Glomerular visceral epithelial cell (primary cell): Measurements from ENCODE around the gene DESI1.
"Not testable (repeated sequence)": the region's sequence is repeated elsewhere in the genome, so short reads cannot be mapped to it uniquely, and the experiment has no call there.

Source experiments
- DNase-seq: peaks from one replicate; pipeline ENCODE4 v3.0.0-alpha.2; 2016; ENCODE audit errors: extremely low spot score

Gene DESI1

DNA sequence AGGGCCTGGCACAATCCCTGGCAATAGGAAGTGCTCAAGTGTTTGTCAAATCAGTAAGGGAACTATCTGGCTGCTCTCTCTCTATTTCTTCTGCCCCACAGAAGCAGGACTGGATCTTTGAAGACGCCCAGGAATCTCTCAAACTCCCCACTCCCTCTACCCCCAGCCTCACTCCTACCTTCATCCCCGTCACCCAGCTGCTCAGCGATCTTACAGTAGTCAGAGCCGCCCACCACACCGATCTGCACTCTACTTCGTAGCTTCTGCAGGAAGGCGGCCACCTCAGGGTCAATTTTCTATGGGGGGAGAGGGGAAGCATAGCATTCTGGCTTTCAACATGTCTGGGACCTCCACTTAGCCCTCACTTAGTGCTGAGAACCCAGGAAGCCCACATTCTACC is 34.9 kb downstream of the DESI1 start:
- no peak for DNase-seq

- no peak for DNase-seq
Measured at GRCh38 chr22:41584881-41585280, 36.0 kb downstream of the DESI1 start.

DNA sequence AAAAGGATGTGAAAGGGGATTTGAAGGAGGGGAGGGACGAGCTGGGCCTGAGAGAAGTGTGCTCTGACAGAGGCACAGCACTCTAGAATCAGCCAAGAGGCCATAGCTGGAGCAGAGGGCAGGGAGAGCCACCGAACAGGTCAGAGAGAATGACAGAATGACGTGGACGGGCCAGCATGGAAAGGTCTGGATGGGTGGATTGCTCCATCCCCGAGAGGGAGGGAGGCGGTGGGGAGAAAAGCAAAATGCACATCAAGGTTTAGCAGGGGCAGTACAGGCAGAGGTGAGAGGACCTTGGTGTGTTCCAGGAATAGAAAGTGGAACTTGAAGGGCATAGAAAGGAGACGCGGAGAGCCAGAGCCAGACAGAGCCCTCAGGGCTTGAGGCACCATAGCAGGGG is 38.1 kb downstream of the DESI1 start:
- no peak for DNase-seq

- DNase-seq = no peak
Measured at GRCh38 chr22:41579997-41580355, 40.9 kb downstream of the DESI1 start.

DNA sequence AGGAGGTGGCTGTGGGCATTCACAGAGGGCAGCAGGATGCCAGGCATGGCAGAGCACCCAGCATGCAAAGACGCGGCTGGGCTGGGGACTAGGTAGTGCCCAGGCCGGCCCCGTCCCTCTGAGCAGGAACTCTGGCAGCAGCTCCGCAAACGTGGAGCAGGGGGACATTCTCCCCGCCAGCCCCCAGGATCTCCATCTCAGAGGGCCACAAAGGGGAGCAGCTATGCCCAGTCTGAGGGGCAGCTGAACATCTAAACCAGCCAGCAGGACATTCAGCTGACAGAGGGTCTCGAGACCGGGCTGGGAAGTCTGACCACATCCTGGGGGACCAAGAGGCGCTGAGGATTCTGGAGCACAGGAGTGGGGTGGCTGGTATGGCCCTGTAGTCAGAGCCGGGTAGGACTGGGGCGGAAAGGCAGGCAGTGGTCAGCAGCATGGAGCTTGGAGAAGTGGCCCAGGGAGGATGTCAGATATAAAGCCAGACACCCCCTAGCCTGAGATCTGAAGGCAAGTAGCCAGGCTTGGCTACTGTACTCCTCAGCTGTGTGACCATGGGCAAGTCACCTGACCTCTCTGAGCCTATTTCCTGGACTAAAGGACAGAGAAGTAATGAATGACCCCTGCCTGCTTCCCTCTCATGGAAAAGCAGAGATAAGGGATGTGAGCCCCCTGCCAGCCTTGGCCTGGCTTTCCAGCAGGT is 41.4 kb downstream of the DESI1 start:
- no peak for DNase-seq

- no peak for DNase-seq
Measured at GRCh38 chr22:41578818-41579217, 42.0 kb downstream of the DESI1 start.

DNA sequence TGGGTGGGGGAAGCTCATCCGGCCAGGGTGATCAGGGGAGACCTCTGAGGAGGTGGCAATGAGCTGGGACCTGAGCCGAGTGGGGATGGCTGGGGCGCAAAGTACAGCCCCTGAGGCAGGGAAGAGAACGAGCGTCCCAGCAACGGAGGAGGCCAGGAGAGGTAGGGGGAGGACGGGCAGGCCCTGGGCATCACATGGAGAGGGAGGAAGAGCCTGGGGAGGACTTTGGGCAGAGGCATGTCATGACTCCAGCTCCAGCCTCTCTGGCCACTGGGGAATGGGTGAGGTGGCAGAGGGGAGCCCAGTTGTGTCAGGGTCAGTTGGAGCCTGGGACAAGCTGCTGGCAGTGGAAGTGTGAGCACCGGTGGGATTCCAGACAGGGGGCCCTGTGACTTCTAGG is 42.7 kb downstream of the DESI1 start:
- DNase-seq = no peak

GRCh38 chr22:41576877-41577276 is 44.0 kb downstream of the DESI1 start:
- DNase-seq = peak; percentile 55

- no peak for DNase-seq
Measured at GRCh38 chr22:41575533-41575932, 45.3 kb downstream of the DESI1 start.

- peak; percentile 61 for DNase-seq
Measured at GRCh38 chr22:41574847-41575381, 45.9 kb downstream of the DESI1 start.

DNA sequence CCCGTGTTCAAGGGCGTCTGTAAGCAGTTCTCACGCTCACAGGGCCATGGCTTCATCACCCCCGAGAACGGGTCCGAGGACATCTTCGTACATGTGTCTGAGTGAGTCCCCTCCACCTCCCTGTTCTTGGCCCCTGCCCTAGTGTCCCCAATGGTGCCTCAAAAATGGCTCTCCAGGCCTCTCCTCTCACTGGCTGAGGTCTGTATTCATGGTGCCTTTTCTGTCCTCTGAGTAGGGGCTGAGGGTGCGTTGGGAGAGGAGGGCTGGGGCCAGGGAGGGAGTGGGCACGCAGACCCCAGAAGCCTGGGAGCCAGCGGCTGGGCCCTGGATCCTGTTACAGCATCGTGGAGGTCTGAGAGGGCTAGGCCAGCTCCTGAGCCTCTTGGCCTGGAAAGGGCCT is 47.2 kb downstream of the DESI1 start:
- no peak for DNase-seq

GRCh38 chr22:41572305-41572704 is 48.5 kb downstream of the DESI1 start:
- DNase-seq = not testable (repeated sequence)

DNA sequence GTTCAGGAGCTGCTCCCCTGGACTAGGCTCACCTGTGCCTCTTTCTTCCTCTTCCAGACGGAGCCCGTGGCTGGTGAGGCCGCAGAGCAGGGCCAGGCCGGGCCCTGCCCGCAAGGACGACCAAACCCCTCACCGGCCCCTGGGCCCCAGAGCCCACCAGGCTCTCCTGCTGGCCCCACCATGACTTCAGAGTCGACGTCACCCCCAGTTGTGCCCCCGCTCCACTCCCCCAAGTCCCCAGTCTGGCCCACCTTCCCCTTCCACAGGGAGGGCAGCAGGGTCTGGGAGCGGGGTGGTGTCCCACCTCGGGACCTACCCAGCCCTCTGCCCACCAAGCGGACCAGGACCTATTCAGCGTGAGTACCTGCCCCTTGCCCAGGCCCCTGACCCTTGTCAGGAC is 49.1 kb downstream of the DESI1 start:
- DNase-seq = no peak

GRCh38 chr22:41570221-41570620 is 50.6 kb downstream of the DESI1 start:
- DNase-seq = no peak

- no peak for DNase-seq
Measured at GRCh38 chr22:41568811-41569210, 52.0 kb downstream of the DESI1 start.

GRCh38 chr22:41567512-41567768 is 53.4 kb downstream of the DESI1 start:
- DNase-seq = no peak

- peak; percentile 62 for DNase-seq
Measured at GRCh38 chr22:41565403-41566054, 55.3 kb downstream of the DESI1 start.

DNA sequence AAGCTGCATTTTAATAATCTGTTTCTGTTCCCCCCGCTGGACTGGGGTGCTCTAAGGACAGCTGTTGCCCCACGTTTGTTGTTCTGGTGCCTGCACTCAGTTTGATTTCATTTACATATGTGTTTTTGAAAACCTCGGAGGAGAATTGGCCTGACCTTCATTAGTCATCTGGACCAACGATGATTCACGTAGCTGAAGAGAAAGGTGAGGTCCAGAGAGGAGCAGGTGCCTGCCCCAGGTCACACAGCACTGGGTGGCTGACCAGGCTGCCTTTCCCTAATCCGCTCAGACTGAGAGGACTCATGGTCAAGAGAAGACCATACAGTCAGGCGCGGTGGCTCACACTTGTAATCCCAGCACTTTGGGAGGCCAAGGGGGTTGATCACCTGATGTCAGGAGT is 56.3 kb downstream of the DESI1 start:
- DNase-seq = no peak

DNA sequence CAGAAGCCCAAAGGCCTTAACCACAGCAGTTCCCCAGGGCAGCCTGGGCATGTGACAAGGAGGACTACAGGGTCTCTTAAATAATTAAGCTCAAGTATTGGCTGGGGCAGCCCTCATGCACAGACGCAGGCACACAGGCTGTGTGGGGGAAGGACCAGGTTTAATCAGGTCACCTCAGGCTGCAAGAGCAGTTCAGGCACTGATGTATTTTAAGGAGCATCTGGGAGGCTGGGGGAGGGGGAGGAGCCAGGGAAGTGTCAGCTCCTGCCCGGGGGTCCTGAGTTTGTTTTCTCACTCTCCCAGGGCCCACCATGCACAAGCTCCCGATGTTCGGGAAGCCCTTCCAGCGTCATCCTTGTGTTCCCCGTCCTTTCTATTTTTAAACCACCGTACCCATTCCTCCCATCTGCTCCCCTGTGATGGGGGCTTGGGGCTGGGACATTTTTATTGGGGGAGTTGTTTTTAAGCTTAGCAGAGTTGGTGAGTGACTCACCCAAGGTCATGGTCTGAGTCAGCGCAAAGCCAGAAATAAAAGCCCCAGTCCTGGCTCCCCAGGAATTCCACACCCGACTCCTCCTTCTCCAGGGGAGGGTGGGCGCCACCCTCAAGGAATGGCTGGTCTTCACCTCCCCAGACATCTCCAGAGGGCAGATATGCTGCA is 57.7 kb downstream of the DESI1 start:
- DNase-seq = peak; percentile 74

- DNase-seq = no peak
Measured at GRCh38 chr22:41562461-41562860, 58.4 kb downstream of the DESI1 start.

- no peak for DNase-seq
Measured at GRCh38 chr22:41561788-41562187, 59.1 kb downstream of the DESI1 start.

- DNase-seq = no peak
Measured at GRCh38 chr22:41561335-41561734, 59.5 kb downstream of the DESI1 start.

DNA sequence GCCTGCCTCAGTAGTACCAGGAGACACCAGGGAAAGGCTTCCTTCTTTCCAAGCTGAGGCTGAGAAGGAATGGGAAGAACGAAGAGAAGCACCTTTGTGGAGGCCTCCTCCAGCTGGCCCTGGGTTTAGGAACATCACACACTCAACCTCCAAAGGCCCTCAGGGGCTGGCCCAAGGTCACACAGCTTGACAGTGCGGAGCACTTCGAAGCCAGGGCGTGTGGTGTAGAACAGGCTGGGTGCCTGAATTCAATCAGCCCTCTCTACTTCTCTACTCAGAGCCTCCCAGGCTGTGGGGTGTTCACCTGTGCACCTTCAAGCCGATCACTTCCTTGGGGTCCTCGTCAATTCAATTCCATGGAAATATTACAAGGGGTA is 60.8 kb downstream of the DESI1 start:
- no peak for DNase-seq
